ENCODE measurements around the gene NPC1L1. TPM values are rescaled to one million over a fixed set of nuclear protein-coding genes. Genes with fewer than 3 reads are reported as not detected.

Gene NPC1L1
- total and polyA plus RNA-seq, 8 donors, result 0.06 to 0.50 (median 0.32) TPM; not detected in 1

- no peak for ATAC-seq
- Histone ChIP-seq H3K27ac (no peak overlapping the region), H3K4me1 (peaks cover 10 to 29% of the 10 kb centered on the region in 2 donors), H3K27me3 (no peaks in the 10 kb centered on the region), H3K4me3 (no peak overlapping the region), H3K9me3 (no peaks in the 10 kb centered on the region), H3K36me3 (peaks cover 0 to 88% of the 10 kb centered on the region in 2 donors)
- DNase-seq, result no peak
- intact Hi-C loops (cut with DNase I), result loop anchor here in 1 of 2 donors (5.0 kb wide), 1 partner anchor 327 kb away; no protein-coding TSS in a partner anchor
- TF ChIP-seq CTCF (IDR thresholded peaks at IDR 0.05), result no peak
Measured at GRCh38 chr7:44568771-44569560, 27.8 kb upstream of the NPC1L1 start.

- Histone ChIP-seq H3K36me3 (peaks cover 0 to 98% of the 10 kb centered on the region in 2 donors), H3K4me1 (peaks cover 4 to 20% of the 10 kb centered on the region in 2 donors), H3K27me3 (no peaks in the 10 kb centered on the region), H3K4me3 (no peak overlapping the region), H3K9me3 (no peaks in the 10 kb centered on the region), H3K27ac (no peak overlapping the region)
- DNase-seq (no peak), ATAC-seq (no peak)
- no peak for TF ChIP-seq CTCF (IDR thresholded peaks at IDR 0.05)
- intact Hi-C loops (cut with DNase I), result loop anchor here in 1 of 2 donors (5.0 kb wide), 1 partner anchor 326 kb away; no protein-coding TSS in a partner anchor
Measured at GRCh38 chr7:44567884-44568283, 26.8 kb upstream of the NPC1L1 start.

DNA sequence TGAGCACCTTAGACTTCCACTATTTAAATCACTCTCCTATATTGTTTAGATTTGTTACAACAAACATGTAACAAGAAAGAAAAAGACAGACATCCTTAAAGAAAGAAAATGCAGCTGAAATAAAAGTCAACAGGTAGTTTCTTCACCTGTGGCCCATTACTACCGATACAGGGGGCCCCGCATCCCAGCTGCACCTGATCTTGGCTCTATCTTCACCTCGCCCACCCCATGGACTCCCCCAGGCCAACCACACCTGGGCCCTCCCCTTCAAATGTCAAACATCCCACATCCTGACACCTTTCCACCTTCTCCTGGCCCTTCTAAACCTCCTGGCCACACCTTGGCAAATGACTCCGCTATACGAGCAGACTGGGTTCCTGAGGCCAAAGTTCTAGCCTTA is 25.6 kb upstream of the NPC1L1 start:
- Histone ChIP-seq H3K27ac (no peak overlapping the region), H3K4me1 (peaks cover 0 to 8% of the 10 kb centered on the region in 2 donors), H3K27me3 (no peaks in the 10 kb centered on the region), H3K36me3 (peaks cover 0 to 88% of the 10 kb centered on the region in 2 donors), H3K4me3 (no peak overlapping the region), H3K9me3 (no peaks in the 10 kb centered on the region)
- intact Hi-C loops (cut with DNase I), result loop anchor here in 1 of 2 donors (5.0 kb wide), 1 partner anchor 324 kb away; no protein-coding TSS in a partner anchor
- DNase-seq, result no peak
- TF ChIP-seq CTCF (IDR thresholded peaks at IDR 0.05), result no peak
- ATAC-seq, result no peak

- peak; percentile 2 to 39 for TF ChIP-seq CTCF (IDR thresholded peaks at IDR 0.05)
Measured at GRCh38 chr7:44565795-44566559, 24.8 kb upstream of the NPC1L1 start.

More at GRCh38 chr7:44565795-44566559, 24.8 kb upstream of the NPC1L1 start:
- intact Hi-C loops (cut with DNase I), result loop anchor here in 1 of 2 donors (5.0 kb wide), 1 partner anchor 324 kb away; no protein-coding TSS in a partner anchor
- H3K4me3 ChIP-seq, result no peak overlapping the region
- peaks cover 0 to 81% of the 10 kb centered on the region in 2 donors for H3K36me3 ChIP-seq
- H3K27ac ChIP-seq, result peak overlapping the region in 1 of 2 donors; percentile 37
- H3K27me3 ChIP-seq, result no peaks in the 10 kb centered on the region
- ATAC-seq (peak; percentile 32), DNase-seq (no peak)
- H3K4me1 ChIP-seq, result peaks cover 0 to 4% of the 10 kb centered on the region in 2 donors
- no peaks in the 10 kb centered on the region for H3K9me3 ChIP-seq

Measured in left lung (tissue), 10 donors.